Activated CD4-positive, alpha-beta T cell treated with anti-CD3 and anti-CD28 coated beads for 36 hours (primary cell): ENCODE results near the gene ATP9B. TPM values are rescaled to one million over a fixed set of nuclear protein-coding genes. Genes with fewer than 3 reads are reported as not detected.
"Not testable (repeated sequence)": the region's sequence is repeated elsewhere in the genome, so short reads cannot be mapped to it uniquely, and the experiment has no call there.

Source experiments
- ATAC-seq: fragments of 200-7000 bp; cut with Tn5 transposase; one replicate; pipeline ENCODE4 v1.10.0; 2021; ENCODE audit warnings: mild to moderate bottlenecking, moderate library complexity
- CTCF ChIA-PET: fragments of 350-600 bp; sonication (Branson Sonifier 250); formaldehyde crosslinking; loops from one replicate; lab custom pipeline; 2021; ENCODE audit warnings: antibody characterized with exemption; lab: Charles Lee
- POLR2A ChIA-PET: fragments of 350-600 bp; sonication (Branson Sonifier 250); formaldehyde crosslinking; loops from one replicate; lab custom pipeline; 2021; ENCODE audit warnings: antibody characterized with exemption, inconsistent platforms; lab: Charles Lee
- DNase-seq: peaks from one replicate; pipeline ENCODE4 v3.0.0-alpha.2; 2020
- H3K27ac Mint-ChIP-seq: one replicate; pipeline ENCODE4 v1.8.0; 2021; ENCODE audit warnings: mixed read lengths
- H3K27me3 Mint-ChIP-seq: one replicate; pipeline ENCODE4 v1.8.0; 2021; ENCODE audit warnings: mixed read lengths
- H3K36me3 Mint-ChIP-seq: one replicate; pipeline ENCODE4 v1.8.0; 2021; ENCODE audit warnings: low read depth, mixed read lengths
- H3K4me1 Mint-ChIP-seq: one replicate; pipeline ENCODE4 v1.8.0; 2021; ENCODE audit warnings: mixed read lengths
- H3K4me3 Mint-ChIP-seq: one replicate; pipeline ENCODE4 v1.8.0; 2021; ENCODE audit warnings: mild to moderate bottlenecking, moderate library complexity, mixed read lengths
- H3K9me3 Mint-ChIP-seq: one replicate; pipeline ENCODE4 v1.8.0; 2021; ENCODE audit warnings: low read depth, mixed read lengths
- intact Hi-C, 2 experiments: fragments of 100-400 bp; cut with DNase I in 1 of 2; cut with micrococcal nuclease in 1 of 2; formaldehyde crosslinking; loops; one replicate each; pipeline versions ENCODE4 v1.14.2 to v1.15.1; 2022 to 2024; cut with DNase I, micrococcal nuclease
- total RNA-seq, 2 experiments: library from RNA; stranded (reverse); gene quantifications; one replicate each; pipeline ENCODE4 v1.2.3, GENCODE V29; 2021

ATP9B gene
- total RNA-seq, 2 experiments from 2014 or later: 19.4 to 20.8 TPM

DNA sequence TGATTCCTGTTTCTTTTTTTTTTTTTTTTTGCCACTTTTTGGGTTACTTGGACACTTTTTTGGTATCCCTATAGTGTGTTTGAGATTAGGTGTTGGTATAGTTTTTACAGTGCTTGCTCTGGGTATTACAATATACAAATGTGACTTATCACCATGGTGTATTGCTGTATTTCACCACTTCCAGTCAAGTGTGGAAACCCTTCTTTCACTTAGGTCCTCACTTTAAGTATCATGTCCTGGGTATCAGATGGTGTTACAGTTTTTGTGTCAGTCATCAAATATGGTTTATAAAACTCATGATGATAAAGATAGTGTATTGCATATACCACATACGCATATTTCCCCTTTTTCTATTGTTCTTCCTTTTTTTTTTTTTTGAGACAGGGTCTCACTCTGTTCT, 1.8 kb downstream of the ATP9B start:
- ChIA-PET POLR2A (no interaction called here), CTCF (interaction anchor here (0.6 kb wide), 1 partner anchor 103 kb away, joined by 3 read pairs; no protein-coding TSS in a partner anchor)
- peak overlapping the region; percentile 87 for H3K4me3 Mint-ChIP-seq
- DNase-seq: no peak
- H3K36me3 Mint-ChIP-seq: peaks cover 48% of the 10 kb centered on the region
- intact Hi-C loops: no loop called here
- peak overlapping the region; percentile 47 for H3K27ac Mint-ChIP-seq
- peaks cover 5% of the 10 kb centered on the region for H3K27me3 Mint-ChIP-seq
- peaks cover 53% of the 10 kb centered on the region for H3K4me1 Mint-ChIP-seq
- ATAC-seq: no peak
- H3K9me3 Mint-ChIP-seq: peaks cover 17% of the 10 kb centered on the region

DNA sequence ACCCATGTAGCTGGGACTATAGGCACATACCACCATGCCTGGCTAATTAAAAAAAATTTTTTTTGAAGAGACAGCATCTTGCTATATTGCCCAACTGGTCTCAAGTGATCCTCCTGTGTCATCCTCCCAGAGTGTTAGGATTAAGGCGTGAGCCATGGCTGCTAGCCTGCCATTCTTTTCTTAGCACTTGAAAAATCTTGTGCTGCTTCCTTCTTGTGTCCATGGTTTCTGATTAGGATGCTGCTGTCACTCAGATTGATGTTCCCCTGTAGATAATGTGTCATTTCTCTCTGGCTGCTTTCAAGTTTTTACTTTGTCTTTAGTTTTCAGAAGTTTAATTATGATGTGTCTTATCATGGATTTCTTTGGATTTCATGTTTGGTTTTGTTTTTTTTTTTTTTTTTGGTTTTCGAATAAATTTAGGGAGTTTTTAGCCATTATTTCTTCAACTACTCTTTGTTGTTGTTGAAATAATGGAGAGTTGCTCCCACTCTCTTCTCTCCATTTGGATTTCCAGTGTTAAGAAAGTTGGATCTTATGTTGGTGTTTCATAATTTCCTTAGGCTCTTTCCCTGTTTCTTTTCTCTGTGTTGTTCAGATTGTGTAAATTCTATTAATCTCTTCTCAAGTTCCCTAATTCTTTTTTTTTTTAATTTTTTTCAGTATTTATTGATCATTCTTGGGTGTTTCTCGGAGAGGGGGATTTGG, 2.5 kb downstream of the ATP9B start:
- intact Hi-C loops: no loop called here
- POLR2A ChIA-PET: no interaction called here
- DNase-seq (no peak), ATAC-seq (no peak)
- no peak overlapping the region for H3K27ac Mint-ChIP-seq
- peaks cover 59% of the 10 kb centered on the region for H3K4me1 Mint-ChIP-seq
- H3K27me3 Mint-ChIP-seq: no peaks in the 10 kb centered on the region
- peak overlapping the region; percentile 87 for H3K4me3 Mint-ChIP-seq
- peaks cover 42% of the 10 kb centered on the region for H3K36me3 Mint-ChIP-seq
- CTCF ChIA-PET: interaction anchor here (0.6 kb wide), 1 partner anchor 103 kb away, joined by 3 read pairs; no protein-coding TSS in a partner anchor
- H3K9me3 Mint-ChIP-seq: peaks cover 11% of the 10 kb centered on the region

DNA sequence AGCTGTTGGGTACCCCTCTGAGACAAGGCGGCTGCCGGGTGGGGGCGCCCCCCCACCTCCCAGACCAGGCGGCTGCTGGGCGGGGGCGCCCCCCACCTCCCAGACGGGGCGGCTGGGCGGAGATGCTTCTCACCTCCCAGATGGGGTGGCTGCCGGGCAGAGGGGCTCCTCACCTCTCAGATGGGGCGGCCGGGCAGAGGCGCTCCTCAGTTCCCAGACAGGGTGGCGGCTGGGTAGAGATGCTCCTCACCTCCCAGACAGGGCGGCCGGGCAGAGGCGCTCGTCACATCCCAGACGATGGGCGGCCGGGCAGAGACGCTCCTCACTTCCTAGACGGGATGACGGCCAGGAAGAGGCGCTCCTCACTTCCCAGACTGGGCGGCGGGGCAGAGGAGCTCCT, 3.5 kb downstream of the ATP9B start:
- H3K9me3 Mint-ChIP-seq, H3K27me3 Mint-ChIP-seq, CTCF ChIA-PET, H3K27ac Mint-ChIP-seq, H3K4me3 Mint-ChIP-seq, ATAC-seq, intact Hi-C loops, DNase-seq, POLR2A ChIA-PET: not testable (repeated sequence)
- H3K36me3 Mint-ChIP-seq: peaks cover 32% of the 10 kb centered on the region
- H3K4me1 Mint-ChIP-seq: peaks cover 62% of the 10 kb centered on the region

DNA sequence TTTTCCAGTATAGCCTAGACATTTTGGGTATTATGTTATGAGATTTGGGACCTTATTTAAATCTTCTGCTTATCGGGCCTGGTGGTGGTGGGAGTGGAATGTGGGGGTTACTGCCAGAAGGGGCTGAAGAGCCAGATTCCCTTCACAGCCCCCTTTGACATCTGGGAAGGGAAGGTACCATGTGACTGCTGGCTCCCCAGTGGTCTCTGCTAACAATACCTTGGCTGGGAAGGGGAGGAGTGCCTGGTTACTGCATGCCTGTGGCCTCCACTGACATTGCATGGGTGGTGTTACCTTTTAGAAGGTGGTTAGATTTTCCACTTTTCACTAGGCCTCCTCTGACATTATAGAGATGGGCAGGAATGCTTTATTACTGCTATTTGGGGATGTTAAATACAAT, 8.0 kb downstream of the ATP9B start:
- DNase-seq: no peak
- POLR2A ChIA-PET: no interaction called here
- Mint-ChIP-seq H3K9me3 (peaks cover 11% of the 10 kb centered on the region), H3K27ac (no peak overlapping the region), H3K27me3 (no peaks in the 10 kb centered on the region), H3K36me3 (peaks cover 64% of the 10 kb centered on the region), H3K4me1 (peaks cover 65% of the 10 kb centered on the region), H3K4me3 (no peak overlapping the region)
- no peak for ATAC-seq
- intact Hi-C loops: no loop called here
- CTCF ChIA-PET: interaction anchor here (0.6 kb wide), 1 partner anchor 433 kb away, joined by 3 read pairs; no protein-coding TSS in a partner anchor

DNA sequence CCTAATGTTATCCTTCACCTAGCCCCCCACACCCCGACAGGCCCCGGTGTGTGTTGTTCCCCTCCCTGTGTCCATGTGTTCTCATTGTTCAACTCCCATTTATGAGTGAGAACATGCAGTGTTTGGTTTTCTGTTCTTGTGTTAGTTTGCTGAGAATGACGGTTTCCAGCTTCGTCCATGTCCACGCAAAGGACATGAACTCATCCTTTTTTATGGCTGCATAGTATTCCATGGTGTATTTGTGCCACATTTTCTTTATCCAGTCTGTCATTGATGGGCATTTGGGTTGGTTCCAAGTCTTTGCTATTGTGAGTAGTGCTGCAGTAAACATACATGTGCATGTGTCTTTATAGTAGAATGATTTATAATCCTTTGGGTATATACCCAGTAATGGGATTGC, 9.6 kb downstream of the ATP9B start:
- H3K4me3 Mint-ChIP-seq, H3K27me3 Mint-ChIP-seq, ATAC-seq, POLR2A ChIA-PET, CTCF ChIA-PET, H3K27ac Mint-ChIP-seq, intact Hi-C loops, DNase-seq: not testable (repeated sequence)
- peaks cover 58% of the 10 kb centered on the region for H3K4me1 Mint-ChIP-seq
- peaks cover 11% of the 10 kb centered on the region for H3K9me3 Mint-ChIP-seq
- H3K36me3 Mint-ChIP-seq: peaks cover 63% of the 10 kb centered on the region

DNA sequence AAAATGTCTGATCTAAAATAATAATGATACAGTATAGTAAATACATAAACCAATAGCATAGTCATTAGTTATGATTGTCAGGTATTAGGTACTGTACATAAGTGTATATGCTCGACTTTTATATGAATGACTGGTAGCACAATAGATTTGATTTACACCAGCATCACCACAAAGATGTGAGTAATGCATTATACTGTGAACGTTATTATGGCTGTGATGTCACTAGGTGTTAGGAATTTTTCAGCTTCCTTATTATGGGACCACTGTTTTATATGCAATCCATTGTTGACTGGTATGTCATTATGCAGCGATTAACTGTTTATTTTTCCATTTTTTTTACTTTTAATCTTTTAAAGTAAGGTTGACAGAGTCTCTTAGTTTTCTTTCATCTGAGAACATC, 23.7 kb downstream of the ATP9B start:
- DNase-seq (no peak), ATAC-seq (peak; percentile 47)
- ChIA-PET CTCF (interaction anchor here (1.3 kb wide), 1 partner anchor 33 kb away, joined by 3 read pairs; no protein-coding TSS in a partner anchor), POLR2A (no interaction called here)
- Mint-ChIP-seq H3K36me3 (peaks cover 27% of the 10 kb centered on the region), H3K4me1 (peaks cover 44% of the 10 kb centered on the region), H3K27ac (no peak overlapping the region), H3K4me3 (no peak overlapping the region), H3K27me3 (no peaks in the 10 kb centered on the region), H3K9me3 (peaks cover 6% of the 10 kb centered on the region)
- intact Hi-C loops: no loop called here

DNA sequence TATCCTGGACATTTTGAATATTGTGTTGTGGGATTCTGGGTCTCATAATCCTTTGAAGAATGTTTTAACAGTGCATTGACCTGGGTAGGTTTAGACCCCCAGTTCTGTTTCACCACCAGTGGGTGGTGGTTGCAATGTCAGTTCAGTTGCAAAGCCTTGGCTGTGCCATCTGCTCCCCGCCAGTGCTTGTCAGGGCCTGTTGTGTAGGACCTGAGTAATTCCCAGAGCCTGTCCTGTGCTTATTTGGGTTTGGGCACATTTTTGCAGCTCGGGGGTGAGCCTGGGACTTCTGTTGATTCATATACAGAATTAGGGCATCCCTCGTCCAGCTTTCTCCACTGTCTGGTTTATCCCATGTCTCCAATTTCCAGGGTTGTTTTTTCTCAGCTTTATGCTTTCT, 24.8 kb downstream of the ATP9B start:
- no peak overlapping the region for H3K27ac Mint-ChIP-seq
- ATAC-seq (no peak), DNase-seq (no peak)
- H3K4me1 Mint-ChIP-seq: peaks cover 41% of the 10 kb centered on the region
- intact Hi-C loops: no loop called here
- no peak overlapping the region for H3K4me3 Mint-ChIP-seq
- peaks cover 8% of the 10 kb centered on the region for H3K9me3 Mint-ChIP-seq
- H3K27me3 Mint-ChIP-seq: no peaks in the 10 kb centered on the region
- ChIA-PET CTCF (no interaction called here), POLR2A (no interaction called here)
- peaks cover 25% of the 10 kb centered on the region for H3K36me3 Mint-ChIP-seq

DNA sequence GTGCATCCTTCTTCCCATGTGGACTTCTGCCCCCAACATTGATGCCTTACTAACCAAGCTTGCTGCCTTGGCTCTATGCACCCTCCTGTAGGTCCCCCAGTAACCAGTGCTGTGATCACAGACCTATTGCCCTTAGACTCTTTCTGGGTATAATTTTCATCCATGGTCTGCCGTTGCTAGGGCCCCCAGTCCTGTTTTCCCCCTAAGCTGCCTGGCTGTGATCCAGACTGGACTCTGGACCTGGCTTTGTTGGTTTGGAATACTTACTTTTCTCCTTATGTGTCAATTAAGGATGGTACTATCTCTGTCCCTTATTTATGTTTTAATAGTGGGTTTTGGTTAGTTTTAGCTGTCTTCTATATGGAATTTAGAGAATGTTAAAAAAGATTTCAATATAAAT, 26.0 kb downstream of the ATP9B start:
- H3K4me3 Mint-ChIP-seq: no peak overlapping the region
- H3K4me1 Mint-ChIP-seq: peaks cover 41% of the 10 kb centered on the region
- H3K27me3 Mint-ChIP-seq: no peaks in the 10 kb centered on the region
- H3K27ac Mint-ChIP-seq: no peak overlapping the region
- ChIA-PET POLR2A (no interaction called here), CTCF (no interaction called here)
- intact Hi-C loops: no loop called here
- peaks cover 2% of the 10 kb centered on the region for H3K9me3 Mint-ChIP-seq
- ATAC-seq (no peak), DNase-seq (no peak)
- peaks cover 28% of the 10 kb centered on the region for H3K36me3 Mint-ChIP-seq

DNA sequence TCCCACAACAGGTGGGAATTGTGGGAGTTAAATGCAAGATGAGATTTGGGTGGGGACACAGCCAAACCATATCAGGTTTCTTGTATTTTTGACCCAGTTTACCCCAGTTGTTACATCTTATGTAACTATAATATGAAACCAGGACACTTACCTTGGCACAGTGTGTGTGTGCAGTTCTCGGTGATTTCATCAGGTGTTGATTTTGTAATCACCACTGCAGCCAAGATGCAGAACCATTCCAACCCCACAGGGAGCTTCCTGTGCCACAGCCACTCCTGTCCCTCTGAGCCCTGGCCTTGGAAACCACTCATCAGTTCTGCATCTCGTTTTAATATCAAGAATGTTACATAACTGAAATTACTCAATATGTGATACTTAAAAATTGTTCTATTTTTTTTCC, 31.8 kb downstream of the ATP9B start:
- Mint-ChIP-seq H3K4me3 (no peak overlapping the region), H3K9me3 (peaks cover 2% of the 10 kb centered on the region), H3K4me1 (peaks cover 23% of the 10 kb centered on the region), H3K27ac (no peak overlapping the region), H3K27me3 (no peaks in the 10 kb centered on the region), H3K36me3 (peaks cover 46% of the 10 kb centered on the region)
- intact Hi-C loops: no loop called here
- ChIA-PET POLR2A (no interaction called here), CTCF (no interaction called here)
- no peak for DNase-seq
- ATAC-seq: no peak

DNA sequence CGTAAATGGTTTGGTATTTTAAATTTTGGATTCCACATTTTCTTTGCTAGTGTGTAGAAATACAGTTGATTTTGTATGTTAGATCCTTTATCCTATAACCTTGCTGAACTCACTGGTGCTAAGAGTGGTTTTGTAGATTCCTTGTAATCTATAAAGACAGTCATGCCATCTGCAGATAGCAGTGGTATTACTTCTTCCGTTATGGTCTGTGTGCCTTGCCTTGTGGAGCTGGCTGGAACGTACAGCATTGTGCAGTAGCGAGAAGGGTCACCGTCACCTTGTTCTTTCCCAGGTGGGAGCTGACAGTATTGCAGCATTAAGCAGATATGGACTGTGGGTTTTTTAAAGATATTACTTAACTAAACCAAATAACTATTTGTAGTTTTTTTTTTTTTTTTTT, 33.7 kb downstream of the ATP9B start:
- intact Hi-C loops: no loop called here
- no peaks in the 10 kb centered on the region for H3K27me3 Mint-ChIP-seq
- DNase-seq: no peak
- no peak overlapping the region for H3K27ac Mint-ChIP-seq
- ChIA-PET CTCF (no interaction called here), POLR2A (no interaction called here)
- peaks cover 2% of the 10 kb centered on the region for H3K9me3 Mint-ChIP-seq
- H3K36me3 Mint-ChIP-seq: peaks cover 38% of the 10 kb centered on the region
- H3K4me1 Mint-ChIP-seq: peaks cover 34% of the 10 kb centered on the region
- H3K4me3 Mint-ChIP-seq: no peak overlapping the region
- no peak for ATAC-seq

DNA sequence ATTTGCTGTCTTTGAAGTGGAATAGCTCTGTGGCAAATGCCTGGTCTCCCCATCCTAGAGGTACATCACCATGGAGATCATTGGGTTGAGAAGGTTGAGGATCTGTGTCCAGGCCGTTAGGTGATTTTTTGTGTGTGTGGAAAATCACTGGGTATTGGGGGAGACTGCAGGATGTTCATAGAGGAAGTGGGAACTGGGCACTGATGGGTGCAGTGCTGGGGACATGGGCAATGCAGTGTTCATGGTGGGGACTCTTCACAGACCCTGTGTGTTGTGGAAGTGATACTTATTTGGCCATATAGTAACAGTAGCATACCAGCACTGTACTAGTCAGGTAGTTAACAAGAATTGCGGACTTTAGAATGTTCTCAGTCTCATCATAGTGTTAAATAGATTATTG, 34.9 kb downstream of the ATP9B start:
- Mint-ChIP-seq H3K4me1 (peaks cover 41% of the 10 kb centered on the region), H3K9me3 (no peaks in the 10 kb centered on the region), H3K36me3 (peaks cover 32% of the 10 kb centered on the region), H3K27me3 (no peaks in the 10 kb centered on the region), H3K4me3 (no peak overlapping the region), H3K27ac (no peak overlapping the region)
- CTCF ChIA-PET: no interaction called here
- intact Hi-C loops: no loop called here
- no peak for DNase-seq
- no peak for ATAC-seq
- POLR2A ChIA-PET: no interaction called here

DNA sequence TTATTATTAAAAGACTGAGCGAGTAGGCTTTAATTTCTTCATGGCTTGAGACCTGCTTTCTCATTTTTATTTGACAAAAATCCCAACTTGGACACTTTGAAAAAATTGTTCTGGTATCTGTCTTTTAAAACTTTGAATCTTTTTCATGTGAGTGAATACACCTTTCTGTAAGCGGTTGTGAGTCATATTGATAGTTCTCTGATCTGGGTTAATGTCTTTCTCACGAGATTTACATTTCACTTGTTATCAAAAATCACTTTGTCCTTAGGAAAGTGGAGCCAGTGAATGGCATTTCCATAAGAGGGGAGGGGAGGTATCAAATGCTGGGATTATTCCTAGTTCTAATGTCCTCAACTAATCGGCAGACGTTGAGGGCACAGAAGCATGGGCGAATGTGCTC, 36.3 kb downstream of the ATP9B start:
- CTCF ChIA-PET: no interaction called here
- Mint-ChIP-seq H3K36me3 (peaks cover 32% of the 10 kb centered on the region), H3K4me3 (no peak overlapping the region), H3K4me1 (peaks cover 41% of the 10 kb centered on the region), H3K27ac (no peak overlapping the region), H3K27me3 (no peaks in the 10 kb centered on the region), H3K9me3 (no peaks in the 10 kb centered on the region)
- intact Hi-C loops: no loop called here
- DNase-seq: no peak
- POLR2A ChIA-PET: no interaction called here
- ATAC-seq: no peak
